Stomach (tissue), 4 donors: Measurements from ENCODE around the gene MAGI2.

ENCODE experiments used
- CTCF ChIP-seq, 7 experiments: fragments of 450-650 bp in 4 of 7; fragments of 200-600 bp in 3 of 7; sonication (generic) in 3 of 7; IDR thresholded peaks; one replicate each; pipeline ENCODE4 v1.5.1; 2016 to 2019; ENCODE audit warnings: antibody characterized with exemption in 7 of 7, control low read depth in 2 of 7, mild to moderate bottlenecking in 1 of 7
- EP300 ChIP-seq: sonication (generic); formaldehyde crosslinking; IDR thresholded peaks from one replicate; pipeline ENCODE4 v1.6.1; 2017; ENCODE audit warnings: antibody characterized with exemption
- POLR2A ChIP-seq, 4 donors: fragments of 450-650 bp; IDR thresholded peaks; one replicate each; pipeline ENCODE4 v1.6.1; 2016; ENCODE audit warnings: antibody characterized with exemption in 4 of 4, control low read depth in 2 of 4, mild to moderate bottlenecking in 1 of 4, moderate library complexity in 1 of 4
- POLR2AphosphoS5 ChIP-seq, 3 donors: sonication (generic); formaldehyde crosslinking; IDR thresholded peaks; one replicate each; pipeline ENCODE4 v1.6.1; 2016; ENCODE audit warnings: antibody characterized with exemption in 3 of 3

GRCh38 chr7:79475455-79475854, 22.0 kb upstream of the MAGI2 start:
- TF ChIP-seq POLR2AphosphoS5 (IDR thresholded peaks at IDR 0.05) (no peak), EP300 (no peak), CTCF (IDR thresholded peaks at IDR 0.05) (no peak), POLR2A (IDR thresholded peaks at IDR 0.05) (no peak)
